HepG2 (cell line): Measurements from ENCODE around the gene PSME3IP1. TPM values are rescaled to one million over a fixed set of nuclear protein-coding genes. Genes with fewer than 3 reads are reported as not detected.
A peak's percentile ranks its signal among the peaks of the same experiment; 100 is the strongest.

Experiments used
- BORCS8-MEF2B ChIP-seq: sonication (generic); formaldehyde crosslinking; IDR thresholded peaks from 2 replicates; pipeline ENCODE4 v1.8.0; 2022; ENCODE audit warnings: mild to moderate bottlenecking, missing genetic modification reagents
- BRD4 ChIP-seq: sonication (generic); formaldehyde crosslinking; IDR thresholded peaks from 2 replicates; pipeline ENCODE4 v1.4.0; 2020; ENCODE audit warnings: missing genetic modification reagents
- CHD4 ChIP-seq: fragments of 200-600 bp; sonication (generic); IDR thresholded peaks from 2 replicates; pipeline ENCODE4 v1.7.0; 2017; ENCODE audit warnings: mild to moderate bottlenecking, low read length, borderline replicate concordance
- FOSL2 ChIP-seq: sonication (generic); formaldehyde crosslinking; IDR thresholded peaks from 2 replicates; pipeline ENCODE4 v1.4.0; 2020; ENCODE audit warnings: missing genetic modification reagents
- FOXJ3 ChIP-seq: sonication (generic); formaldehyde crosslinking; IDR thresholded peaks from 2 replicates; pipeline ENCODE4 v1.4.0; 2020; ENCODE audit warnings: missing genetic modification reagents, mild to moderate bottlenecking, borderline replicate concordance
- HNF4G ChIP-seq, 2 experiments: sonication (generic) in 1 of 2; formaldehyde crosslinking in 1 of 2; IDR thresholded peaks; 2 replicates each; pipeline versions ENCODE4 v1.4.0 to v1.6.1; 2011 to 2020; ENCODE audit warnings: borderline replicate concordance in 2 of 2, low read depth in 2 of 2, mild to moderate bottlenecking in 2 of 2, low read length in 1 of 2, missing genetic modification reagents in 1 of 2, moderate library complexity in 1 of 2
- MEF2D ChIP-seq: sonication (generic); formaldehyde crosslinking; IDR thresholded peaks from 2 replicates; pipeline ENCODE4 v1.5.1; 2020; ENCODE audit warnings: mild to moderate bottlenecking, missing genetic modification reagents
- MTF2 ChIP-seq: sonication (generic); formaldehyde crosslinking; IDR thresholded peaks from 2 replicates; pipeline ENCODE4 v1.5.0; 2020; ENCODE audit warnings: missing genetic modification reagents, borderline replicate concordance
- NCOA2 ChIP-seq: sonication (generic); formaldehyde crosslinking; IDR thresholded peaks from 2 replicates; pipeline ENCODE4 v1.8.0; 2022; ENCODE audit warnings: inconsistent platforms
- NFE2L2 ChIP-seq: fragments of 150-350 bp; IDR thresholded peaks from 2 replicates; pipeline ENCODE4 v1.6.1; 2014; ENCODE audit warnings: low read length
- PITX1 ChIP-seq: sonication (generic); formaldehyde crosslinking; IDR thresholded peaks from 2 replicates; pipeline ENCODE4 v1.5.1; 2020; ENCODE audit warnings: mild to moderate bottlenecking, missing genetic modification reagents
- RARA ChIP-seq: IDR thresholded peaks from 2 replicates; pipeline ENCODE4 v1.6.1; 2016; ENCODE audit warnings: missing genetic modification reagents, missing compliant biosample characterization
- RBFOX2 ChIP-seq: fragments of 200-400 bp; formaldehyde crosslinking; IDR thresholded peaks from 2 replicates; pipeline ENCODE4 v1.6.1; 2017; ENCODE audit warnings: low read depth, mild to moderate bottlenecking, low read length
- REPIN1 ChIP-seq: sonication (generic); formaldehyde crosslinking; IDR thresholded peaks from 2 replicates; pipeline ENCODE4 v1.8.0; 2022; ENCODE audit warnings: missing genetic modification reagents, low read depth, mild to moderate bottlenecking, borderline replicate concordance
- STAG1 ChIP-seq: sonication (generic); formaldehyde crosslinking; IDR thresholded peaks from 2 replicates; pipeline ENCODE4 v1.4.0; 2020; ENCODE audit warnings: missing genetic modification reagents
- ZNF296 ChIP-seq: sonication (generic); formaldehyde crosslinking; conservative IDR thresholded peaks from 2 replicates; pipeline ENCODE4 v1.5.0; 2020; ENCODE audit warnings: mild to moderate bottlenecking, missing genetic modification reagents
- ZNF577 ChIP-seq: sonication (generic); formaldehyde crosslinking; IDR thresholded peaks from 2 replicates; pipeline ENCODE4 v1.4.0; 2020; ENCODE audit warnings: mild to moderate bottlenecking, low read depth, missing genetic modification reagents, borderline replicate concordance
- ZNF674 ChIP-seq: sonication (generic); formaldehyde crosslinking; IDR thresholded peaks from 2 replicates; pipeline ENCODE4 v1.5.0; 2020; ENCODE audit warnings: low read depth, mild to moderate bottlenecking, missing genetic modification reagents
- ZNF841 ChIP-seq: sonication (generic); formaldehyde crosslinking; IDR thresholded peaks from 2 replicates; pipeline ENCODE4 v1.8.1; 2023; ENCODE audit warnings: missing genetic modification reagents, borderline replicate concordance
- polyA plus RNA-seq, 8 experiments: library from polyadenylated mRNA; depleted of rRNA in 3 of 8; stranded (reverse) in 7 of 8; unstranded in 1 of 8; fragments of >200 nt; fragmentation: Illumina TruSeq in 4 of 8; extraction: Trizol in 4 of 8; gene quantifications; 2 replicates each; pipeline versions ENCODE4 v1.2.1 to v1.2.3, GENCODE V29; 2011 to 2016; ENCODE audit warnings: low read depth in 4 of 8, missing spikeins in 1 of 8, mixed read lengths in 1 of 8; ENCODE audit not compliant: insufficient read depth in 1 of 8
- total RNA-seq, 5 experiments: library from RNA; depleted of rRNA; stranded (reverse); fragments of >200 nt; fragmentation: Illumina TruSeq; extraction: Trizol; gene quantifications; 2 replicates each; pipeline ENCODE4 v1.2.3, GENCODE V29; 2016; ENCODE audit warnings: low read depth in 1 of 5
- TF ChIP-seq, protein P1 (sequence below): sonication (generic); formaldehyde crosslinking; IDR thresholded peaks from 2 replicates; pipeline ENCODE4 v1.5.1; 2020; ENCODE audit warnings: mild to moderate bottlenecking, missing genetic modification reagents, moderate library complexity
- TF ChIP-seq, protein P2 (sequence below), 2 experiments: sonication (generic) in 1 of 2; formaldehyde crosslinking in 1 of 2; IDR thresholded peaks; 2 replicates each; pipeline versions ENCODE4 v1.4.0 to v1.6.1; 2018 to 2020; ENCODE audit warnings: missing genetic modification reagents in 2 of 2, borderline replicate concordance in 1 of 2, low read depth in 1 of 2, mild to moderate bottlenecking in 1 of 2, missing biosample characterization in 1 of 2
- TF ChIP-seq, protein P3 (sequence below): sonication (generic); formaldehyde crosslinking; IDR thresholded peaks from 2 replicates; pipeline ENCODE4 v1.4.0; 2020; ENCODE audit warnings: low read depth, mild to moderate bottlenecking, missing genetic modification reagents
- TF ChIP-seq, protein P4 (sequence below): sonication (generic); formaldehyde crosslinking; IDR thresholded peaks from 2 replicates; pipeline ENCODE4 v1.4.0; 2020; ENCODE audit warnings: missing genetic modification reagents
- TF ChIP-seq, protein P5 (sequence below): sonication (generic); formaldehyde crosslinking; IDR thresholded peaks from 2 replicates; pipeline ENCODE4 v1.5.0; 2020; ENCODE audit warnings: mild to moderate bottlenecking, missing genetic modification reagents

Gene PSME3IP1
- total and polyA plus RNA-seq, 2 of the 13 experiments (the other 11 are each of a cell fraction or from before 2014, with no cell fraction given), result 90.8 to 99.8 TPM

DNA sequence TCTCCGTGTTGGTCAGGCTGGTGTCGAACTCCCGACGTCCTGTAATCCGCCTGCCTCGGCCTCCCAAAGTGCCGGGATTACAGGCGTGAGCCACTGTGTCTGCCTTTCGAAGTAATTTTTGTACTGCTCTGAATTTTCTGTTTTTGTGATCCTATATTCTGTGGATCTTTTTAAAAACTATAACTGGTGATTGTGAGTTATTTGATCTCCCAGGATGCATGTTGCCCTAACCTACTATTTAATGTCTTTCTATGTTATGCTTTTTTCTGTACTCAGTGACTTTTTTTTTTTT is 2.8 kb upstream of the PSME3IP1 start (continued):
- TF ChIP-seq, protein P1, sequence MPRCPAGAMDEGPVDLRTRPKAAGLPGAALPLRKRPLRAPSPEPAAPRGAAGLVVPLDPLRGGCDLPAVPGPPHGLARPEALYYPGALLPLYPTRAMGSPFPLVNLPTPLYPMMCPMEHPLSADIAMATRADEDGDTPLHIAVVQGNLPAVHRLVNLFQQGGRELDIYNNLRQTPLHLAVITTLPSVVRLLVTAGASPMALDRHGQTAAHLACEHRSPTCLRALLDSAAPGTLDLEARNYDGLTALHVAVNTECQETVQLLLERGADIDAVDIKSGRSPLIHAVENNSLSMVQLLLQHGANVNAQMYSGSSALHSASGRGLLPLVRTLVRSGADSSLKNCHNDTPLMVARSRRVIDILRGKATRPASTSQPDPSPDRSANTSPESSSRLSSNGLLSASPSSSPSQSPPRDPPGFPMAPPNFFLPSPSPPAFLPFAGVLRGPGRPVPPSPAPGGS (CRISPR knock-in tag), result 0 out of 2 replicates have a peak, but pooled peaks have one; percentile 31
- TF ChIP-seq ZNF296 (CRISPR knock-in tag) (no peak), REPIN1 (no peak), FOSL2 (CRISPR knock-in tag) (no peak), MEF2D (0 out of 2 replicates have a peak, but pooled peaks have one; percentile 13), BORCS8-MEF2B (CRISPR knock-in tag) (no peak), NCOA2 (CRISPR knock-in tag) (no peak), BRD4 (CRISPR knock-in tag) (no peak), RARA (CRISPR knock-in tag) (no peak), CHD4 (no peak), MTF2 (CRISPR knock-in tag) (no peak), RBFOX2 (no peak), FOXJ3 (CRISPR knock-in tag) (no peak), PITX1 (CRISPR knock-in tag) (no peak), STAG1 (CRISPR knock-in tag) (no peak), ZNF674 (CRISPR knock-in tag) (0 out of 2 replicates have a peak, but pooled peaks have one; percentile 46), HNF4G (IDR thresholded peaks at IDR 0.05; ENCODE audit: borderline replicate concordance, low read depth, low read length) (no peak), HNF4G (CRISPR knock-in tag; IDR thresholded peaks at IDR 0.05; ENCODE audit: borderline replicate concordance, low read depth) (no peak), ZNF577 (CRISPR knock-in tag) (no peak), ZNF841 (CRISPR knock-in tag) (no peak), NFE2L2 (no peak)
- TF ChIP-seq, protein P2, sequence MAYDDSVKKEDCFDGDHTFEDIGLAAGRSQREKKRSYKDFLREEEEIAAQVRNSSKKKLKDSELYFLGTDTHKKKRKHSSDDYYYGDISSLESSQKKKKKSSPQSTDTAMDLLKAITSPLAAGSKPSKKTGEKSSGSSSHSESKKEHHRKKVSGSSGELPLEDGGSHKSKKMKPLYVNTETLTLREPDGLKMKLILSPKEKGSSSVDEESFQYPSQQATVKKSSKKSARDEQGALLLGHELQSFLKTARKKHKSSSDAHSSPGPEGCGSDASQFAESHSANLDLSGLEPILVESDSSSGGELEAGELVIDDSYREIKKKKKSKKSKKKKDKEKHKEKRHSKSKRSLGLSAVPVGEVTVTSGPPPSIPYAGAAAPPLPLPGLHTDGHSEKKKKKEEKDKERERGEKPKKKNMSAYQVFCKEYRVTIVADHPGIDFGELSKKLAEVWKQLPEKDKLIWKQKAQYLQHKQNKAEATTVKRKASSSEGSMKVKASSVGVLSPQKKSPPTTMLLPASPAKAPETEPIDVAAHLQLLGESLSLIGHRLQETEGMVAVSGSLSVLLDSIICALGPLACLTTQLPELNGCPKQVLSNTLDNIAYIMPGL (CRISPR knock-in tag; IDR thresholded peaks at IDR 0.05; ENCODE audit: borderline replicate concordance in 1 of 2, low read depth in 1 of 2), result 0 out of 4 replicates have a peak, but pooled peaks of 1 of the 2 experiments have one; percentile 7
- TF ChIP-seq, protein P3, sequence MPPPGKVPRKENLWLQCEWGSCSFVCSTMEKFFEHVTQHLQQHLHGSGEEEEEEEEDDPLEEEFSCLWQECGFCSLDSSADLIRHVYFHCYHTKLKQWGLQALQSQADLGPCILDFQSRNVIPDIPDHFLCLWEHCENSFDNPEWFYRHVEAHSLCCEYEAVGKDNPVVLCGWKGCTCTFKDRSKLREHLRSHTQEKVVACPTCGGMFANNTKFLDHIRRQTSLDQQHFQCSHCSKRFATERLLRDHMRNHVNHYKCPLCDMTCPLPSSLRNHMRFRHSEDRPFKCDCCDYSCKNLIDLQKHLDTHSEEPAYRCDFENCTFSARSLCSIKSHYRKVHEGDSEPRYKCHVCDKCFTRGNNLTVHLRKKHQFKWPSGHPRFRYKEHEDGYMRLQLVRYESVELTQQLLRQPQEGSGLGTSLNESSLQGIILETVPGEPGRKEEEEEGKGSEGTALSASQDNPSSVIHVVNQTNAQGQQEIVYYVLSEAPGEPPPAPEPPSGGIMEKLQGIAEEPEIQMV, result no peak
- TF ChIP-seq, protein P4, sequence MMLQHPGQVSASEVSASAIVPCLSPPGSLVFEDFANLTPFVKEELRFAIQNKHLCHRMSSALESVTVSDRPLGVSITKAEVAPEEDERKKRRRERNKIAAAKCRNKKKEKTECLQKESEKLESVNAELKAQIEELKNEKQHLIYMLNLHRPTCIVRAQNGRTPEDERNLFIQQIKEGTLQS (CRISPR knock-in tag), result no peak
- TF ChIP-seq, protein P5, sequence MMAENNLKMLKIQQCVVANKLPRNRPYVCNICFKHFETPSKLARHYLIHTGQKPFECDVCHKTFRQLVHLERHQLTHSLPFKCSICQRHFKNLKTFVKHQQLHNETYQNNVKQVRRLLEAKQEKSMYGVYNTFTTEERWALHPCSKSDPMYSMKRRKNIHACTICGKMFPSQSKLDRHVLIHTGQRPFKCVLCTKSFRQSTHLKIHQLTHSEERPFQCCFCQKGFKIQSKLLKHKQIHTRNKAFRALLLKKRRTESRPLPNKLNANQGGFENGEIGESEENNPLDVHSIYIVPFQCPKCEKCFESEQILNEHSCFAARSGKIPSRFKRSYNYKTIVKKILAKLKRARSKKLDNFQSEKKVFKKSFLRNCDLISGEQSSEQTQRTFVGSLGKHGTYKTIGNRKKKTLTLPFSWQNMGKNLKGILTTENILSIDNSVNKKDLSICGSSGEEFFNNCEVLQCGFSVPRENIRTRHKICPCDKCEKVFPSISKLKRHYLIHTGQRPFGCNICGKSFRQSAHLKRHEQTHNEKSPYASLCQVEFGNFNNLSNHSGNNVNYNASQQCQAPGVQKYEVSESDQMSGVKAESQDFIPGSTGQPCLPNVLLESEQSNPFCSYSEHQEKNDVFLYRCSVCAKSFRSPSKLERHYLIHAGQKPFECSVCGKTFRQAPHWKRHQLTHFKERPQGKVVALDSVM (CRISPR knock-in tag), result peak; percentile 1; the same call in 1 of the 2 replicates
